HUES64 (cell line): ENCODE data around the gene TAF7L.

Experiments
- H3K27ac ChIP-seq: 2 replicates; pipeline ENCODE4 v1.7.0; 2013; ENCODE audit warnings: low read depth, low read length, inconsistent platforms
- H3K27me3 ChIP-seq: 2 replicates; pipeline ENCODE4 v1.6.1; 2013; ENCODE audit warnings: mild to moderate bottlenecking, low read length; ENCODE audit not compliant: insufficient read depth
- H3K36me3 ChIP-seq: 2 replicates; pipeline ENCODE4 v1.6.1; 2013; ENCODE audit warnings: mild to moderate bottlenecking, low read length; ENCODE audit not compliant: insufficient read depth
- H3K4me1 ChIP-seq: 2 replicates; pipeline ENCODE4 v1.6.1; 2013; ENCODE audit warnings: mild to moderate bottlenecking, low read length, moderate library complexity; ENCODE audit not compliant: insufficient read depth
- H3K4me3 ChIP-seq: 2 replicates; pipeline ENCODE4 v1.5.1; 2013; ENCODE audit warnings: mild to moderate bottlenecking, low read length, moderate library complexity
- H3K9ac ChIP-seq: 2 replicates; pipeline ENCODE4 v1.6.1; 2013; ENCODE audit warnings: mild to moderate bottlenecking, low read depth, low read length
- H3K9me3 ChIP-seq: 2 replicates; pipeline ENCODE4 v1.6.1; 2013; ENCODE audit warnings: low read depth, low read length; ENCODE audit not compliant: insufficient read depth
- WGBS: fragments of 150-250, 120-280 bp; methylation state at CpG from one replicate; pipeline ENCODE4 v1.1.7; 2013; ENCODE audit warnings: missing lambda C conversion rate; 5-methylcytosine and 5-hydroxymethylcytosine counted together

TAF7L gene

GRCh38 chrX:101220662-101221260, 70.4 kb downstream of the TAF7L start:
- no peak overlapping the region for H3K9ac ChIP-seq
- no peak overlapping the region for H3K4me3 ChIP-seq
- no peaks in the 10 kb centered on the region for H3K27me3 ChIP-seq
- H3K36me3 ChIP-seq: no peaks in the 10 kb centered on the region
- peaks cover 7% of the 10 kb centered on the region for H3K4me1 ChIP-seq
- no peaks in the 10 kb centered on the region for H3K9me3 ChIP-seq
- 79% methylated on average over 3 of the region's 4 CpGs for WGBS
- H3K27ac ChIP-seq: no peak overlapping the region

GRCh38 chrX:101219864-101220346, 71.2 kb downstream of the TAF7L start:
- H3K36me3 ChIP-seq: no peaks in the 10 kb centered on the region
- no peak overlapping the region for H3K27ac ChIP-seq
- H3K4me3 ChIP-seq: no peak overlapping the region; the same call in 1 of the 2 replicates
- H3K27me3 ChIP-seq: no peaks in the 10 kb centered on the region
- peaks cover 7% of the 10 kb centered on the region for H3K4me1 ChIP-seq
- no peaks in the 10 kb centered on the region for H3K9me3 ChIP-seq
- WGBS: 60% methylated on average over 8 of the region's 12 CpGs
- H3K9ac ChIP-seq: peak overlapping the region; percentile 20; the same call in 1 of the 2 replicates

DNA sequence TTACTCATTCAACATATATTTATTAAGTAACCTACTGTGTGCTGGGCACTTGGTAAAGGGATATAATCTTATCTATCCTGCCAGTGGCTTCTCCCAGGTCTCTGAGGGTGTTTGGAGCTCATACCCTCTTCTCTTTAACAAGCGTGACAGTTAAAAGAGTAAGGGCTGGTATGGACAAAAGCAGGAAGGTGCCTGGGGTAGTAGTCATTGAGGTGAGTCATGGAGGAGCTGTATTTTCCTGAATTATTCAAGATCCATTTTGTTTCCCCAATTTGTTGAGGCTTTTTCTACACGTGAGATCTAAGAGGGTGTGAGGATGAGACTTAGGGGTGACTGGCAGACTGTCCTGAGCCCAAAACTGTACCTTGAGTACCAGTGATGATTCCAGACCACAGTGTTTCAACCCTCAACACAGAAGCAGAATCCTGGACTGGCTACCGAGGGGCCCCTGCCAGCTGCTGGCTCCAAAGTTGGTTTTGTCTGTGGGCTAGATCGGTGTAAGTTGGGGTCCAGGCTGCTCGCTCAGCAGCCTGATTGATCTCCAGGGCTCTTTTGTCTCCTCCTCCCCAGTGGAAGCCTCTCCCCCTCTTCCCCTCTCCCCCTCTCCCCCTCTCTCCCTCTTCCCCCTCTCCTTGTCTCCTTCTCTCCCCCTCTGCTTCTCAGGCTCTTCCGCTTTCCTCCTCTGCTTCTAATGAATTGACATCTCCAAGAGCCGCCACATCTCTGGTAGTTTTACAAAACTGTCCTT, 71.8 kb downstream of the TAF7L start, which contains the start of gene DRP2:
Gene DRP2 (plus strand): TSS at position 671 of the 748 bp plus-strand sequence. CDS start 11,862 bp downstream, outside the sequence.
- no peak within 1 kb of the TSS; the same call in 1 of the 2 replicates for H3K4me3 ChIP-seq
- no peaks in the 10 kb centered on the region for H3K9me3 ChIP-seq
- H3K4me1 ChIP-seq: peaks cover 7% of the 10 kb centered on the region
- peak within 1 kb of the TSS; percentile 20; the same call in 1 of the 2 replicates for H3K9ac ChIP-seq
- H3K27ac ChIP-seq: no peak within 1 kb of the TSS
- no peaks in the 10 kb centered on the region for H3K36me3 ChIP-seq
- no peaks in the 10 kb centered on the region for H3K27me3 ChIP-seq
- 77% methylated on average over 3 of the region's 7 CpGs for WGBS
